ENCODE results near the gene GRIN2D.

GRCh38 chr19:48405010-48405659, 11.7 kb downstream of the GRIN2D start:
- TF ChIP-seq POLR2A (IDR thresholded peaks at IDR 0.05) = no peak
- TF ChIP-seq, protein P1, sequence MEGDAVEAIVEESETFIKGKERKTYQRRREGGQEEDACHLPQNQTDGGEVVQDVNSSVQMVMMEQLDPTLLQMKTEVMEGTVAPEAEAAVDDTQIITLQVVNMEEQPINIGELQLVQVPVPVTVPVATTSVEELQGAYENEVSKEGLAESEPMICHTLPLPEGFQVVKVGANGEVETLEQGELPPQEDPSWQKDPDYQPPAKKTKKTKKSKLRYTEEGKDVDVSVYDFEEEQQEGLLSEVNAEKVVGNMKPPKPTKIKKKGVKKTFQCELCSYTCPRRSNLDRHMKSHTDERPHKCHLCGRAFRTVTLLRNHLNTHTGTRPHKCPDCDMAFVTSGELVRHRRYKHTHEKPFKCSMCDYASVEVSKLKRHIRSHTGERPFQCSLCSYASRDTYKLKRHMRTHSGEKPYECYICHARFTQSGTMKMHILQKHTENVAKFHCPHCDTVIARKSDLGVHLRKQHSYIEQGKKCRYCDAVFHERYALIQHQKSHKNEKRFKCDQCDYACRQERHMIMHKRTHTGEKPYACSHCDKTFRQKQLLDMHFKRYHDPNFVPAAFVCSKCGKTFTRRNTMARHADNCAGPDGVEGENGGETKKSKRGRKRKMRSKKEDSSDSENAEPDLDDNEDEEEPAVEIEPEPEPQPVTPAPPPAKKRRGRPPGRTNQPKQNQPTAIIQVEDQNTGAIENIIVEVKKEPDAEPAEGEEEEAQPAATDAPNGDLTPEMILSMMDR (IDR thresholded peaks at IDR 0.05) = no peak
